ENCODE data around the gene GRB10.

- TF ChIP-seq EP300 (IDR thresholded peaks at IDR 0.05; ENCODE audit: low read depth) (no peak), POLR2A (IDR thresholded peaks at IDR 0.05) (no peak), CTCF (IDR thresholded peaks at IDR 0.05) (no peak)
Measured at GRCh38 chr7:50564640-50565558, 217.8 kb downstream of the GRB10 start, which contains the start of gene DDC.
